ENCODE measurements around the gene MRTFA.

GRCh38 chr22:40499209-40499623 lies 137.3 kb downstream of the MRTFA start:
- TF ChIP-seq CTCF (conservative IDR thresholded peaks at IDR 0.05) (no peak), EZH2 (IDR thresholded peaks at IDR 0.05; ENCODE audit: low read depth) (no peak)

Measured in PC-9 (cell line).